HEK293T (cell line): ENCODE measurements around the gene C16orf86.

ENCODE experiments used
- ARNT ChIP-seq: fragments of 450-650 bp; IDR thresholded peaks from 2 replicates; pipeline ENCODE4 v1.6.1; 2017; ENCODE audit warnings: mild to moderate bottlenecking
- FOXA1 ChIP-seq: fragments of 450-650 bp; IDR thresholded peaks from 2 replicates; pipeline ENCODE4 v1.6.1; 2016; ENCODE audit warnings: mild to moderate bottlenecking
- HDGF ChIP-seq: fragments of 450-650 bp; IDR thresholded peaks from 2 replicates; pipeline ENCODE4 v1.6.1; 2017; ENCODE audit warnings: antibody characterized with exemption, borderline replicate concordance
- LEF1 ChIP-seq: fragments of 450-650 bp; IDR thresholded peaks from 2 replicates; pipeline ENCODE4 v1.6.1; 2017; ENCODE audit warnings: mild to moderate bottlenecking, borderline replicate concordance
- SP1 ChIP-seq: fragments of 450-650 bp; IDR thresholded peaks from 2 replicates; pipeline ENCODE4 v1.6.1; 2017
- TARDBP ChIP-seq: fragments of 450-650 bp; IDR thresholded peaks from 2 replicates; pipeline ENCODE4 v1.6.1; 2016

DNA sequence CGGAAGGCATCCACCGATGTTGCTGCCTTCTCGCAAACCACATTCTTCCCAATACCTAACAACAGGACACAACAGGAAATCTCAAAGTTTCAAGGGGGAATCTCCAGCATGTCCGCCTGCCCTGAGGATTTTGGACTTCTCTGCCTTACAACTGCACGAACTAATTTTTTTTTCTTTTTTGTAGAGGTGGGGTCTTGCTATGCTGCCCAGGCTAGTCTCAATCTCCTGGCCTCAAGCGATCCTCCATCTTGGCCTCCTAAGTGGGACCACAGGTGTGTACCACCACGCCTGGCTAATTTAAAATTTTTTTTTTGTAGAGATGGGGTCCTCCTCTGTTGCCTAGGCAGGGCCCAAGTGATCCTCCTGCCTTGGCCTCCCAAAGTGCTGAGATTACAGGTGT lies 9.4 kb downstream of the C16orf86 start:
- no peak for TF ChIP-seq LEF1
- TF ChIP-seq FOXA1: no peak
- TF ChIP-seq ARNT: no peak
- no peak for TF ChIP-seq SP1
- TF ChIP-seq HDGF: no peak
- no peak for TF ChIP-seq TARDBP
